Calu3 (cell line): ENCODE measurements around the gene PREX1. TPM values are rescaled to one million over a fixed set of nuclear protein-coding genes. Genes with fewer than 3 reads are reported as not detected.

Source experiments
- BruUV-seq: library from RNA; stranded (reverse); fragments of 400-500 nt; replicated peaks from 2 replicates; lab custom pipeline; 2021; lab: Mats Ljungman, UMichigan
- CTCF ChIA-PET: fragments of 300-600 bp; sonication (Branson Sonifier 250); formaldehyde crosslinking; loops from one replicate; lab custom pipeline; 2022; ENCODE audit warnings: antibody characterized with exemption; lab: Charles Lee
- DNase-seq: peaks from one replicate; pipeline ENCODE4 v3.0.0; 2022
- H3K27ac Mint-ChIP-seq: one replicate; pipeline ENCODE4 v1.8.0; 2022; ENCODE audit warnings: mixed read lengths; ENCODE audit not compliant: unreplicated experiment
- H3K27me3 Mint-ChIP-seq: one replicate; pipeline ENCODE4 v1.8.0; 2022; ENCODE audit warnings: mixed read lengths; ENCODE audit not compliant: unreplicated experiment
- H3K36me3 Mint-ChIP-seq: one replicate; pipeline ENCODE4 v1.8.0; 2022; ENCODE audit warnings: mild to moderate bottlenecking, moderate library complexity, mixed read lengths; ENCODE audit not compliant: insufficient read depth, unreplicated experiment
- H3K4me1 Mint-ChIP-seq: one replicate; pipeline ENCODE4 v1.8.0; 2022; ENCODE audit warnings: mild to moderate bottlenecking, low read depth, mixed read lengths; ENCODE audit not compliant: unreplicated experiment
- H3K4me3 Mint-ChIP-seq: one replicate; pipeline ENCODE4 v1.8.0; 2022; ENCODE audit warnings: mild to moderate bottlenecking, low read depth, moderate library complexity, mixed read lengths; ENCODE audit not compliant: unreplicated experiment
- H3K9me3 Mint-ChIP-seq: one replicate; pipeline ENCODE4 v1.8.0; 2022; ENCODE audit warnings: low read depth, mixed read lengths; ENCODE audit not compliant: unreplicated experiment
- intact Hi-C: fragments of 100-400 bp; cut with micrococcal nuclease; formaldehyde crosslinking; loops from one replicate; pipeline ENCODE4 v1.10.0; 2022; ENCODE audit not compliant: unreplicated experiment
- total RNA-seq: library from RNA; stranded (reverse); gene quantifications from 2 replicates; pipeline ENCODE4 v1.2.3, GENCODE V29; 2022
- TF ChIP-seq, protein P1 (sequence below): fragments of 200-600 bp; IDR thresholded peaks from one replicate; pipeline ENCODE4 v1.8.0; 2022; ENCODE audit warnings: antibody characterized with exemption; ENCODE audit not compliant: unreplicated experiment

The PREX1 gene
- total RNA-seq, 1 experiment from 2014 or later = 0.31 TPM

DNA sequence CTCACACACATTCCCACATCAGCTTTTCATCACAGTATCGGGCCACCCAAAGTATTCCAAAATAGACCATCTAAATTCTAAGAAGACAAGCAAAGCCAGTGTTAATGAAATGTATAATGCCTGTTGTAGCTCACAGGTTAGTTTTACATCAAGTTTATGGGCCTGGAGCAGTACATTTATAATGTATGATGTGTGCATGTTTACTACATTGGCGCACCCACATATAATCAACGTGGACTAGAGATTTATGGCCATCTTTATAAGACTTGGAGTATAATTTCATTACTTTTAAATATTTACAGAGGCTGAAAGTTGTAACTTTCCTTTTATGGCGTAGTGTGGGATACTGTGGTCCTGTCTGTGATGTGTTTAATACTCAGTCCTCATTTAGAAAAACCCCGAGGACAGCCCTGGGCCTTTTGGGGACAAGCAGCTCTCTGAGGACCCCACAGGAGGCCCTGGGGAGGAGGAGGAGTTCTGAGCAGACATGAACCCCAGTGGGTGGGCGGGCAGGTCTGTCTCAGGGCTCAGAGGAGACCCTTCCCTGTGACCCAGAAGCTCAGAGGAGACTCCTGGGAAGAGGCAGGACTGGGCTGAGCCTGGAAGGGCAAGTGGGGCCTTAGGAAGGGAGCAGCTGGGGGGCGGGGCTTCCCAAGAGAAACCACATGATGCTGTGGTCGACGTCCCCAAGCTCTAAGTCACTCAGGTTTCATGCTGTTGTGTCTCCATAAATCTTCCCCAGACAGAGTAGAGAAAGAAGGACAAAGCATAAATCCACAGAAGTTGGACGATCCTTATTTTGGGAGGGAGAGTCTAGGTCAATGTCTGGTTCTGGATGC, 232.1 kb downstream of the PREX1 start:
- Mint-ChIP-seq H3K36me3 (no peaks in the 10 kb centered on the region), H3K9me3 (no peaks in the 10 kb centered on the region), H3K4me1 (peaks cover 26% of the 10 kb centered on the region), H3K27ac (no peak overlapping the region), H3K4me3 (no peak overlapping the region), H3K27me3 (peaks cover 20% of the 10 kb centered on the region)
- no peak for DNase-seq
- intact Hi-C loops = no loop called here
- TF ChIP-seq, protein P1, sequence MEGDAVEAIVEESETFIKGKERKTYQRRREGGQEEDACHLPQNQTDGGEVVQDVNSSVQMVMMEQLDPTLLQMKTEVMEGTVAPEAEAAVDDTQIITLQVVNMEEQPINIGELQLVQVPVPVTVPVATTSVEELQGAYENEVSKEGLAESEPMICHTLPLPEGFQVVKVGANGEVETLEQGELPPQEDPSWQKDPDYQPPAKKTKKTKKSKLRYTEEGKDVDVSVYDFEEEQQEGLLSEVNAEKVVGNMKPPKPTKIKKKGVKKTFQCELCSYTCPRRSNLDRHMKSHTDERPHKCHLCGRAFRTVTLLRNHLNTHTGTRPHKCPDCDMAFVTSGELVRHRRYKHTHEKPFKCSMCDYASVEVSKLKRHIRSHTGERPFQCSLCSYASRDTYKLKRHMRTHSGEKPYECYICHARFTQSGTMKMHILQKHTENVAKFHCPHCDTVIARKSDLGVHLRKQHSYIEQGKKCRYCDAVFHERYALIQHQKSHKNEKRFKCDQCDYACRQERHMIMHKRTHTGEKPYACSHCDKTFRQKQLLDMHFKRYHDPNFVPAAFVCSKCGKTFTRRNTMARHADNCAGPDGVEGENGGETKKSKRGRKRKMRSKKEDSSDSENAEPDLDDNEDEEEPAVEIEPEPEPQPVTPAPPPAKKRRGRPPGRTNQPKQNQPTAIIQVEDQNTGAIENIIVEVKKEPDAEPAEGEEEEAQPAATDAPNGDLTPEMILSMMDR = no peak
- CTCF ChIA-PET = interaction anchor here (1.1 kb wide), 1 partner anchor 25 kb away, joined by 5 read pairs; no protein-coding TSS in a partner anchor
- no TSS peak for BruUV-seq

DNA sequence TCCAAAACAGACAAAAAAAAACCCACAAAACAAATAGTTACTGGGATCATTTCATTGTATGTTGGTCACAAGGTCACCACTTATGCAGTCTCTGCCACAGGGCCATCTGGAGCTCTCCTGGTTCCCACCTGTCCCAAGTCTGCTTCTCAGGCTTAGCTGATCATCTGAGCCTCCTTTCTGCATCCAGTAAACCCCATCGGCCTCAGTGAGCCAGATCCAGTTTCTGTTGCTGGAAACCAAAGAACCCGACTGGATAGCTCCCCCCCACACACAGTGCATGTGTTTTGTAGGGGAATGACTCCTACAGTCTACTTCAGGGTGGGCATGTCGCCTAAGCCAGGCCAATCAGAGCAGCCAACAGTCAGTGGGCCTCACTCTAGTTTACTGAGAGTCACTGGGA, 233.3 kb downstream of the PREX1 start:
- no peaks in the 10 kb centered on the region for H3K9me3 Mint-ChIP-seq
- H3K36me3 Mint-ChIP-seq = no peaks in the 10 kb centered on the region
- intact Hi-C loops = no loop called here
- H3K4me1 Mint-ChIP-seq = peaks cover 25% of the 10 kb centered on the region
- no peak overlapping the region for H3K27ac Mint-ChIP-seq
- no peak for DNase-seq
- TF ChIP-seq, protein P1 = no peak
- CTCF ChIA-PET = interaction anchor here (0.6 to 1.1 kb wide), 4 partner anchors 26 to 1179 kb away, joined by 3 to 5 read pairs (median 4); no protein-coding TSS in a partner anchor
- H3K27me3 Mint-ChIP-seq = peaks cover 8% of the 10 kb centered on the region
- no peak overlapping the region for H3K4me3 Mint-ChIP-seq
- no TSS peak for BruUV-seq

GRCh38 chr20:48592107-48592940, 235.5 kb downstream of the PREX1 start:
- Mint-ChIP-seq H3K4me3 (no peak overlapping the region), H3K4me1 (peaks cover 4% of the 10 kb centered on the region), H3K9me3 (no peaks in the 10 kb centered on the region), H3K27ac (no peak overlapping the region), H3K36me3 (no peaks in the 10 kb centered on the region), H3K27me3 (no peaks in the 10 kb centered on the region)
- no peak for DNase-seq
- CTCF ChIA-PET = interaction anchor here (1.7 kb wide), 1 partner anchor 29 kb away, joined by 9 read pairs; no protein-coding TSS in a partner anchor
- no TSS peak for BruUV-seq
- TF ChIP-seq, protein P1 = no peak
- intact Hi-C loops = no loop called here

GRCh38 chr20:48586730-48587129, 241.1 kb downstream of the PREX1 start:
- peak; percentile 63 for DNase-seq
- BruUV-seq = no TSS peak

More at GRCh38 chr20:48586730-48587129, 241.1 kb downstream of the PREX1 start:
- TF ChIP-seq, protein P1 = no peak
- CTCF ChIA-PET = interaction anchor here (0.5 to 2.2 kb wide), 3 partner anchors 34 to 293 kb away, joined by 3 to 19 read pairs (median 5); no protein-coding TSS in a partner anchor
- Mint-ChIP-seq H3K27me3 (peaks cover 35% of the 10 kb centered on the region), H3K9me3 (peaks cover 3% of the 10 kb centered on the region), H3K4me1 (peaks cover 29% of the 10 kb centered on the region), H3K4me3 (peak overlapping the region; percentile 79), H3K27ac (peak overlapping the region; percentile 77), H3K36me3 (peaks cover 6% of the 10 kb centered on the region)
- intact Hi-C loops = no loop called here
